Ureter (tissue), 1 donor: ENCODE results near the gene BCLAF3. TPM values are rescaled to one million over a fixed set of nuclear protein-coding genes. Genes with fewer than 3 reads are reported as not detected.

Experiments
- DNase-seq: peaks from one replicate; pipeline ENCODE4 v3.0.0-alpha.2; 2020; ENCODE audit warnings: low spot score
- total RNA-seq: library from RNA; stranded (reverse); gene quantifications from one replicate; pipeline ENCODE4 v1.2.4, GENCODE V29; 2023
- donor health status: DM: yes; HTN: yes; CAD: no.

BCLAF3 gene
- 24.5 TPM for total RNA-seq

DNA sequence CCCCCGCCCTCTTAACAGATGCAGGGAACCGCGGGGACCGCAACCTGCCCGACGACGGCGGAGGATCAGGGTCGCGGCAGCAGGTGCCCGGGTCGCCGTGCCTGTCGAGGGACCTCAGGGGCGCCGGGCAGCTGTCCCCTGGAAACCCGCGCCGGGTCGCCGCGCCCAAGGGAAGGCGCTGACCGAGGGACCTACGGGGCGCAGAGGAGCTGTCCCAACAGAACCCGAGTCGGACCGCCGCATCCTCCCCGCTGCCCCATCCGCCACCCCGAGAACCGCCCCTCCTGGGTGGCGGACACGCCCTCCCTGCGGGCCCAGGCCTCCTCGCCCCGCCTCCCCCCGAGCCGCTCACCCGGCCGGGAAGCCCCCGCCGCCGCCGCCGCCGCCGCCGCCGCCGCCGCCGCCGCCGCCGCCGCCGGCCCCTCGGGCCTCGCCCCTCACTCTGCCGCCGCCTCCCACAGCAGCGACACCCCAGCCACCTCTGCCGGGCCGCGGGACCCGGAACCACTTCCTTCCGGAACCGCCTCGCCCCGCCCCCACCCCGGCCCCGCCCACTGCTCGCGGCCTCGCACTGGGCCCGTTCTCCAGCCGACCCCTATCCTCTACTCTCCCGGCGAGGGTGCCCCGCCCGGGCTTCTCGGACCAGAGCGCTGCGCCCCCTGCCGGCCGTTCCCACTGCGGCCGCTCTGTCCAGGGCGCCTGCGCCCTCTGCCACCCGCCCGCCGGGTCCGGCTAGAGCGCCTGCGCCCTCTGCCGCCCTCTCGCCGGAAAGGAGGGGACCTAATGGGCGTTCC lies at the start of gene BCLAF3:
Gene BCLAF3 (minus strand): TSS at position 506 of the 794 bp plus-strand sequence. CDS start 20,797 bp downstream, outside the sequence.
- peak; percentile 90 for DNase-seq

DNA sequence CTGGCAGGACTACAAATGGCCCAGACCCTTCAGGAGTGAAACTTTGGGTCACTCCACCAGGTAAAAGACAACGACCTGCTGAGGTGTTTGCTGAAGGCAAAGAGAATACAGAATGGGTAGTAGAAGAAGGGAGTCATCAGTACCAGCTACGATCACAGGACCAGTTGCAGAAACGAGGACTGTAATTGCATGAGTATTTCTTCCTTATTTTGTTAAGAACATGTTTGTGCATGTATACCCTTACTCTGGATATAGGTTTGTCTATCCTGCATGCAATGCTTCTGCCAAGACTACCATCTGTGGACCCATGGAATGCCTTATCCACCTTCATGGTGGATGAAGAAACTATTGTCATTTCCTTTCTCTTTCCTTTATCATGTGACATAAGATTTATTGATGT lies 48.1 kb upstream of the BCLAF3 start:
- DNase-seq, result no peak

DNA sequence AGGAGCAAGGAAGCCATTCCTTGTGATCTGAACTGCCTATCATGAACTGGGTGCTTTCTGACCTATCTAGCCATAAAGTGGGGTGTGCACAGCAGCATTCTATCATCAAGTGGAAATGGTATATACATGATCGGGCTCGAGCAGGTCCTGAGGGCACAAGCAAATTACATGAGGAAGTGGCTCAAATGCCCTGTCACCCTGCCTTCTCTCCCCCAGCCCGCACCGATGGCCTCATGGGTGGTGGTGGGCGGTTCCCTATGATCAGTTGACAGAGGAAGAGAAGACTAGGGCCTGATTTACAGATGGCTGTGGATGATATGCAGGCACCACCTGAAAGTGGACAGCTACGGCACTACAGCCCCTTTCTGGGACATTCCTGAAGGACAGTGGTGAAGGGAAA lies 46.3 kb upstream of the BCLAF3 start:
- no peak for DNase-seq

- no peak for DNase-seq
These were observed 41.3 kb upstream of the BCLAF3 start for GRCh38 chrX:20032201-20032600.

DNA sequence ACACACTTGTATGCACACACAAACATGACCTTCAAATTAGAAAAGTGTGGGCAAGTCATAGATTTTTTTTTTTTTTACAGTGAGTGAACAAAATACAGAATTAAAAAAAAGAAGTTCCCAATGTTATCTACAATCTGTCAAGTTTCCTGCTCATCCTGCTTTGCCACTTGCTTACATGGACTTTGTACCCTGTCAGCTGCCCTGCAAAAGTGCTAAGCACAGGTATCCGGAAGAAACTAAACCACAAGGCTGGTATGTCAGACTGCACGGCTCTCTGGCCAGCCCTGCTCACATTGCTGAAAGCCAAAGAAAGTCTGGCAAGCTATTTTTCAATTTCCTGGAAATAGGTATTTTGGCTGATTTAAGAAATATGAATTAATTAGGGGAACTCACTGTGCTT lies 38.9 kb upstream of the BCLAF3 start:
- DNase-seq, result peak; percentile 50

GRCh38 chrX:20028588-20028987 lies 37.7 kb upstream of the BCLAF3 start:
- no peak for DNase-seq

DNA sequence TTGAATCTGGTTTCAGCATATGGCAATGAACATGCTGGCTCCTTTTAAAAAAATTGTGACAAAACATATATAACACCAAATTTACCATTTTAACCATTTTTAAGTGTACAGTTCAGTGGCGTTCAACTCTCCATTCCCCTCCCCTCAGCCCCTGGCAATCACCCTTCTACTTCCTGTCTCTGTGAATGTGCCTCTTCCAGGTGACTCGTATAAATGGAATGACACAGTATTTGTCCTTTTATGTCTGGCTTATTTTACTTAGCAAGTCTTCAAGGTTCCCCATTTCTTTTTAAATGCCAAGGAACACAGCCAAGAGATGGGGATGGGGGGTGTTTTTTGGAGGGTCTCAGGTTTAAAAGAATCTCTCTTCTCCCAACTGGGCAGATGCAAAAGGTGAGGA lies 35.4 kb upstream of the BCLAF3 start:
- no peak for DNase-seq

GRCh38 chrX:20019672-20020365 lies 29.0 kb upstream of the BCLAF3 start:
- DNase-seq, result no peak

DNA sequence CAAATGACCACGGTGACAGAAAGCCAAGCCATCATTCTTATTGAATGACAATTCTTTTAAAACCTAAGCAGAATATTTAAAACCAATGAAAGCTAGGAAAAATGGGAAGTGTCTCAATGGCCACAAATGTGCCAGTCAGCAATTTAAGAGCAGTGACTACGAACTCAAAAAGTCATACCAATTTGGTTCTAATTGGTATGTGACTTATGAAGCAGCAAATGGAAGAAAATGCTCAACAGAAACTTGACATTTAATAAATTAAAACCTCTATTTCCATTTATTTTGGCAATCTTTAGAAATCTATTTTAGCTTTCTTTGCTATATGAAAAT lies 25.7 kb upstream of the BCLAF3 start:
- no peak for DNase-seq

- no peak for DNase-seq
These were observed 25.2 kb upstream of the BCLAF3 start for GRCh38 chrX:20015945-20016615.

DNA sequence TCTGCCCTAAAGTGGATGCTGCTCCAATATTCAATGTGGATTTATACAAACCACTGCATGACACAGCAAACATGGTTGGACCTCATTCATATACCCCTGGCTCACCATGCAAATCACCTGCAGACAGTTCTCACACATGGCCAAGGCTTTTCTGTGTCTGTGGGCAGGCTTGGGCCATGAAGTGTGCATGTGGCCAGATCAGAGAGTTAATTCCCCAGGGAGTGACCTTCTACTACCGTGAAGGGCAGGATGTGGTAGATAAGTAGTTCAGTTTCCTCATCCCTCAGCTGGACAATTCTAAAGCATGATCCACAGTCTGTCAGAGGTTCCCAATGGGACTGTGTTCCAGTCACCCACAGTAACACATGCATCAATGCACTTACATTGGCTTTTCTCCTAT lies 24.6 kb upstream of the BCLAF3 start:
- DNase-seq, result no peak

DNA sequence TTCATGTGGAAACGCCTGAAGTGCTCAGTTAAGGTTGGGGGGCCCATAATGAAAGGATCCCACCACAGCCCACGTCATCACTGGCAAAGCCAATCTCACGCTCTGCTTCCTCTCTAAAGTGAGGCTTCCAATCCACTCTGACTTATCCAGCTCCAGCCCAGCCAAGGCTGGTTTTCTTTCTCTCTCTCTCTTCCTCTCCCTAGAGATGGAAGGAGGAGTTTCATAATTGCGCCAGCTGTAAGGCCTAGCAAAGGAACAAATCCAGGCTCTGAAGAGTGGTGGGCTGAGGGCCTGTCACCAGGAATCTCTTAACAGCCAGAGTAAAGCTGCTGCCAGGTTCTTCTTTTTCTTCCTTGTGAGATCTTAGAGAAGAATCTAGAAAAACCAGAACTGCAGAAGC lies 20.7 kb upstream of the BCLAF3 start:
- no peak for DNase-seq

- DNase-seq, result no peak
These were observed 17.2 kb upstream of the BCLAF3 start for GRCh38 chrX:20007962-20008622.

DNA sequence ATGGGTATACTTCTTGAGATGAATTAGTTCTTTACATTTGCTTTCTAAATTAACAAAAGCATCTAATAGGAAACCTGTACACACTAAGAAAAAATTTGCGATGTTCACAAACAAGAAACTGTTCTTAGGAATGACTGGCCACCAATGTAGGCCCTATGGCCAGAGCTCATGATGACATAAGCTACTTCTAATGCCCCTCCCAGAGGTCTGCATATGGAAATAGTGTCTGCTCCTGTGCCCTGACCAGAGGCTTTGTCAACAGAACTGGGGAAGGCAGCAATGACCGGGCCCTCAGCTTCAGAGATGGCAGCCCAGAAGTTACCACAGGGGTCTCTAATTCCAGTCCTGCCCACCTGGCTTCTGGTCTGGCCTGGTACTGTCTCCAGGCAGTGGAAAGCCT lies 15.0 kb upstream of the BCLAF3 start:
- no peak for DNase-seq

GRCh38 chrX:20001588-20001987 lies 10.7 kb upstream of the BCLAF3 start:
- DNase-seq, result no peak

GRCh38 chrX:19991350-19991718 lies 473 bp upstream of the BCLAF3 start:
- no peak for DNase-seq

GRCh38 chrX:19990151-19990555 lies 708 bp downstream of the BCLAF3 start:
- no peak for DNase-seq

- DNase-seq, result no peak
These were observed 3.0 kb downstream of the BCLAF3 start for GRCh38 chrX:19987856-19988255.

DNA sequence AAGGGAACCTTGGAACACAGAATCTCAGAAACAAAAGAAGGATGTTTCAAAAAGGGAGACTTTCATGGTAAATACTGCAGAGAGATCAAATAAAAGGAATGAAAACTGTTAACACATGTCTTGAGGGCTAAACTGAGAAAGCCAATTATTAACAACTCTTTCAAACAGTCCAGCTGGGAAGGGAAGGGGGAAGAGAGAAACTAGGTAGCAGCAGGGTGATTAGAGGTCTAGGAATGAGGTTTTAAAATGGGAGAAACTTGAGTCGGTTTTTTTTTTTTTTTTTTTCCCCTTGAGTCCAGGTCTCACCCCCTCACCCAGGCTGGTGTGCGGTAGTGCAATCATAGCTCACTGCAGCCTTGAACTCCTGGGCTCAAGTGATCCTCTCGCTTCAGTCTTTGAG lies 4.3 kb downstream of the BCLAF3 start:
- DNase-seq, result no peak

DNA sequence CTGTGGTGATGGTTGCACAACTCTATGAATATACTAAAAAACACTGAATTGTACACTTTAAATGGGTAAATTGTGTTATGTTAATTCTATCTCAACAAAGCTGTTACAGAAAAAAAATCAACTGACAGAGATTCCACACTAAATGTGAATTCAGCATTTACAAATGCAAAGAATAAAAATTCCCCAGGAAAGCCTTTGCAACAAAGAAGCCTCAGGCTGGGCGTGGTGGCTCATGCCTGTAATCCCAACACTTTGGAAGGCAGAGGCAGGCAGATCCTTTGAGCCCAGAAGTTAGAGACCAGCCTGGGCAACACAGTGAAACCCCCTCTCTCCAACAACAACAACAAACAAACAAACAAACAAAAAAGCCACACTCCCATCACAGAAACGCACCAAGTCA lies 8.9 kb downstream of the BCLAF3 start:
- no peak for DNase-seq

GRCh38 chrX:19975845-19976244 lies 15.0 kb downstream of the BCLAF3 start:
- DNase-seq, result no peak

DNA sequence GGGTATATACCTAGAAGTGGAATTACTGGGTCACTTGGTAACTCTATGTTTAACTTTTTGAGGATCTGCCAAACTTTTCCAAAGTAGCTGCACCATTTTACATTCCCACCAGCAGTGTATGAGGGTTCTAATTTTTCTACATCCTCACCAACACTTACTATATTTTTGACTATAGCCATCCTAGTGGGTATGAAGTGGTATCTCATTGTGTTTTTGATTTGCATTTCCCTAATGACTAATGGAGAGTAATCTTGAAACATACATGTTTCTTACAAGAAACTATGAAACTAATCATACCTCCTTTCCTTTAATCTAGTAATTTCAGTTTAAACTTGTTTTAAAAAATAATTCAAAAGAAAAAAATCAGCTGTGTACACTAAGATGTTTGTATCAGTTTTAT lies 17.9 kb downstream of the BCLAF3 start:
- DNase-seq, result no peak

- no peak for DNase-seq
These were observed 22.6 kb downstream of the BCLAF3 start for GRCh38 chrX:19968276-19968675.
